ENCODE data around the gene RBM33. TPM values are rescaled to one million over a fixed set of nuclear protein-coding genes. Genes with fewer than 3 reads are reported as not detected.

RBM33 gene
- total RNA-seq, 1 donor from 2014 or later: 79.4 TPM

DNA sequence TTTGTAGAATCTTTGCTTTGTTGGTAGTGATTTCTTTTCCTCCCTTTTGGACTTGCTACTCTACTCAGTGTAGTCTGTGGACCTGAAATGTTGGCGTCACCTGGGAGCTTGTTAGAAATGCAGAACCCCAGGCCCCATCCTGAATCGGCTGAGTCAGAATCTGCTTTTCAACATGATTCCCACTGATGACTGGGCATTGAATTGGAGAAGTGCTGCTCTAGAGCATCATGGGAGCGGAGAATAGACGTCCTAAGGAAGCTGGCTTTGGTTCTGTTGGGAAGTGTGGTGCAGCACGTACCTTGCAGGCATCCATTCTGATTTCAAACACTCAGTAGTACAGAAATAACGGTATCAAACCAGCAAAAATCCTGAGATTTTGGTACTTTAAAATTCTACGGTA is 54.7 kb downstream of the RBM33 start:
- Mint-ChIP-seq H3K27ac (peak overlapping the region; percentile 12), H3K36me3 (ENCODE audit: insufficient read depth) (peaks cover 24% of the 10 kb centered on the region)

DNA sequence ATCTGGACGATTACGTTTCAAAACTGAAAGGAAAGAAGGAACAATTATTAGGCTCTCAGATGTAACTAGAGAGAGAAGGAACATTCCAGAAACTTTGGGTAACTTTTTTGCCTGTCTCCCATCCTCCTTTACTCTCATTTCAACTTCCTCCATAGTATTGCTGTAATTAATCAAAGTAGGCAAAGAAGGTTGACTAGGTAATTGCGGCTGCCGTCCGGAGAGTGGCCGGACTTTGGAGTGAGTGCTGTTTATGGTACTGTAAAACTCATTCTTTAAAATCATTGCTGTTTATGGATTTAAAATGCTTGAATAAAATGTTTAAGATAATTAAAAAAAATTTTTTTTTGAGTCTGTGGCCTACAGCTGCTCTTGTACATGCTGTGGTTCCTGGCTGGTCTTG is 56.4 kb downstream of the RBM33 start:
- H3K27me3 Mint-ChIP-seq: no peaks in the 10 kb centered on the region
- no peak overlapping the region for H3K4me3 Mint-ChIP-seq (ENCODE audit: low read depth)
- H3K27ac Mint-ChIP-seq: no peak overlapping the region
- TF ChIP-seq, protein P1, sequence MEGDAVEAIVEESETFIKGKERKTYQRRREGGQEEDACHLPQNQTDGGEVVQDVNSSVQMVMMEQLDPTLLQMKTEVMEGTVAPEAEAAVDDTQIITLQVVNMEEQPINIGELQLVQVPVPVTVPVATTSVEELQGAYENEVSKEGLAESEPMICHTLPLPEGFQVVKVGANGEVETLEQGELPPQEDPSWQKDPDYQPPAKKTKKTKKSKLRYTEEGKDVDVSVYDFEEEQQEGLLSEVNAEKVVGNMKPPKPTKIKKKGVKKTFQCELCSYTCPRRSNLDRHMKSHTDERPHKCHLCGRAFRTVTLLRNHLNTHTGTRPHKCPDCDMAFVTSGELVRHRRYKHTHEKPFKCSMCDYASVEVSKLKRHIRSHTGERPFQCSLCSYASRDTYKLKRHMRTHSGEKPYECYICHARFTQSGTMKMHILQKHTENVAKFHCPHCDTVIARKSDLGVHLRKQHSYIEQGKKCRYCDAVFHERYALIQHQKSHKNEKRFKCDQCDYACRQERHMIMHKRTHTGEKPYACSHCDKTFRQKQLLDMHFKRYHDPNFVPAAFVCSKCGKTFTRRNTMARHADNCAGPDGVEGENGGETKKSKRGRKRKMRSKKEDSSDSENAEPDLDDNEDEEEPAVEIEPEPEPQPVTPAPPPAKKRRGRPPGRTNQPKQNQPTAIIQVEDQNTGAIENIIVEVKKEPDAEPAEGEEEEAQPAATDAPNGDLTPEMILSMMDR (IDR thresholded peaks at IDR 0.05; ENCODE audit: unreplicated experiment): no peak
- H3K4me1 Mint-ChIP-seq (ENCODE audit: low read depth): peaks cover 9% of the 10 kb centered on the region
- H3K9me3 Mint-ChIP-seq (ENCODE audit: low read depth): no peaks in the 10 kb centered on the region
- DNase-seq (ENCODE audit: low spot score, unreplicated experiment): no peak
- H3K36me3 Mint-ChIP-seq (ENCODE audit: insufficient read depth): peaks cover 27% of the 10 kb centered on the region

More for the DNA sequence above, 54.7 kb downstream of the RBM33 start:
- no peak for DNase-seq (ENCODE audit: low spot score, unreplicated experiment)
- Mint-ChIP-seq H3K4me3 (ENCODE audit: low read depth) (no peak overlapping the region), H3K27me3 (no peaks in the 10 kb centered on the region), H3K4me1 (ENCODE audit: low read depth) (peaks cover 9% of the 10 kb centered on the region), H3K9me3 (ENCODE audit: low read depth) (no peaks in the 10 kb centered on the region)
- TF ChIP-seq, protein P1 (IDR thresholded peaks at IDR 0.05; ENCODE audit: unreplicated experiment): no peak

DNA sequence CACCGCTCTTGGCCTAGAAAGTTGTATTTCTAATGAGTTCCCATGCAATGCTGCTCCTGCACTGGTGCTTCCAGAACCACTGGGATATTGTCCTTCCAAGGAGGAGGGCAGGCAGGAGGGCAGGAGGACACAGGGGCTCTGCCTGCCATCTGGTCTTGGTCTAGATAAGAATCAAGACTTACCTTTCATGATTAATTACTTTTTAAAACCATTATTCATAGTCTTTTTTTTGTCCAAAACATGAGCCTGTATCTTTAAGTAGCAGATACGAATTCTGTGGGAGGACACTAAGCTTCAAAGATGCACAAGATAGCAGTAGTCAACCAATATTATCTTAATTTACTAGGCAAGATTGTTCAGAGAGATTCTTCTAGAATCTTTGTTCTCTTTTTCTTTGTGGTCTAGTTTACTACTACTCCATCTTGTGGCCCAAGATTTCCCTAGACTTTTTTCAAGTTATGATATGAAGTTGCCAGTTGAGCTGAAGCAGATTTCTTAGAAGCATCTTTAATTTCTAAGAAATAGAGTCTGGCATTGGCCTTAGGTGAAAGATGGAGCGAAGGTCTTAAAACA is 57.6 kb downstream of the RBM33 start:
- TF ChIP-seq, protein P1 (IDR thresholded peaks at IDR 0.05; ENCODE audit: unreplicated experiment): no peak
- Mint-ChIP-seq H3K4me1 (ENCODE audit: low read depth) (peaks cover 9% of the 10 kb centered on the region), H3K27ac (no peak overlapping the region), H3K9me3 (ENCODE audit: low read depth) (no peaks in the 10 kb centered on the region), H3K4me3 (ENCODE audit: low read depth) (no peak overlapping the region), H3K27me3 (no peaks in the 10 kb centered on the region), H3K36me3 (ENCODE audit: insufficient read depth) (peaks cover 28% of the 10 kb centered on the region)
- no peak for DNase-seq (ENCODE audit: low spot score, unreplicated experiment)

DNA sequence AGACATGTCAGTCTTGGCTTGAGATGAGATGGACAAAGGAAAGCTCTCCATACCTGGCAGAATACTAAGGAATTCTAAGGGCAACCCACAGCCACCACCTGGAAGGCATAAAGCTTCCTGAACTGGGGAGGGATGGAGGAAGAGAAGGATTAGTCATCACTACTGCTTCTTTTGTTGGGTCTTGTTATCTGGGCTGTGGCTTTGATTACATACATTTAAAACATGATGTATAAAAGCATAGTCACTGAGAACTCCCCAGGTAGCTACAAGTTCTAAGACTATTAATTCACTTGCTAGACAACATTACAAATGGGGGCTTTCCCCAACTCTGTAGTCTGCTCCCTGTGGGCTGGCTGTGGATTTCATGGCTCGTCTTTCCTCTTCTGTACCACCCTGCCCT is 58.2 kb downstream of the RBM33 start:
- peaks cover 28% of the 10 kb centered on the region for H3K36me3 Mint-ChIP-seq (ENCODE audit: insufficient read depth)

DNA sequence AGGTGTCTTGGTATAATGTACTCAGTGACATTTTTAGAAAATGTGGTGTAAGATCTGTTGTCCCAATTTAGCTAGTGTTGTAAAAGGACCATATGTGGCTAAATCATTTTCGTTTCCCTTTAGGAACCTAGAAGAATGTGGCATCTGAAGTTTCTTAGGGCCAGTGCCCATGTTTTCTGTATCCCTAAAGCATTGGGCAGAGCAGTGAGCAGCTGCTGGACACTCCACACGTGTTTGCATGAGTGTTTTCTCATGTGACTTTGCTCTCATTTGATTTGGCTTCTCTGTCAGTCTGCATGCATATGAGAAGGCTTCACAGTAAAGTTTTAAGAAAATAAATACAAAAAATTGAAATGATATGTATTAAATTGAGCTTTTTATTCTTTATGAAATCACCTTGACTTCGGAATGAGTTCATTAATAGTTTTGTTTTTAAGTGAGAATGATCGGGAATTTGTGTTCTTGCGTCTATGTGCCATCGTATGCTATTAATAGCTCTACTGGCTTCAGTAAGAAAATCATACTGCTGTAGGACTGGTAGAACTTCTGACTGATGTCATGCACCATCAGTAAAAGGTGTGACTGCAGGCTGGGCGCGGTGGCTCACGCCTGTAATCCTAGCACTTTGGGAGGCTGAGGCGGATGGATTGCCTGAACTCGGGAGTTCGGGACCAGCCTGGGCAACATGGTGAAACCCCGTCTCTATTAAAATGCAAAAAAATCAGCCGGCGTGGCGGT is 61.3 kb downstream of the RBM33 start:
- DNase-seq (ENCODE audit: low spot score, unreplicated experiment): no peak
- H3K36me3 Mint-ChIP-seq (ENCODE audit: insufficient read depth): peaks cover 26% of the 10 kb centered on the region
- TF ChIP-seq, protein P1 (IDR thresholded peaks at IDR 0.05; ENCODE audit: unreplicated experiment): no peak
- no peaks in the 10 kb centered on the region for H3K27me3 Mint-ChIP-seq
- H3K4me3 Mint-ChIP-seq (ENCODE audit: low read depth): no peak overlapping the region
- H3K27ac Mint-ChIP-seq: no peak overlapping the region
- H3K9me3 Mint-ChIP-seq (ENCODE audit: low read depth): no peaks in the 10 kb centered on the region
- peaks cover 1% of the 10 kb centered on the region for H3K4me1 Mint-ChIP-seq (ENCODE audit: low read depth)

More for the DNA sequence above, 58.2 kb downstream of the RBM33 start:
- H3K27me3 Mint-ChIP-seq: no peaks in the 10 kb centered on the region
- peak overlapping the region; percentile 91 for H3K27ac Mint-ChIP-seq
- DNase-seq (ENCODE audit: low spot score, unreplicated experiment): no peak
- peaks cover 9% of the 10 kb centered on the region for H3K4me1 Mint-ChIP-seq (ENCODE audit: low read depth)
- TF ChIP-seq, protein P1 (IDR thresholded peaks at IDR 0.05; ENCODE audit: unreplicated experiment): no peak
- H3K4me3 Mint-ChIP-seq (ENCODE audit: low read depth): no peak overlapping the region
- H3K9me3 Mint-ChIP-seq (ENCODE audit: low read depth): no peaks in the 10 kb centered on the region
